Peyer's patch (tissue), 4 donors: ENCODE data around the gene LRTM1.

ENCODE experiments used
- CTCF ChIP-seq, 6 experiments: fragments of 450-650 bp in 4 of 6; fragments of 200-600 bp in 2 of 6; sonication (generic) in 1 of 6; IDR thresholded peaks; one replicate each; pipeline ENCODE4 v1.5.1; 2017 to 2019; ENCODE audit warnings: antibody characterized with exemption in 6 of 6, mild to moderate bottlenecking in 3 of 6, moderate library complexity in 1 of 6
- POLR2A ChIP-seq, 2 donors: fragments of 450-650 bp; IDR thresholded peaks; one replicate each; pipeline ENCODE4 v1.5.1; 2017; ENCODE audit warnings: antibody characterized with exemption in 2 of 2, mild to moderate bottlenecking in 2 of 2, moderate library complexity in 2 of 2

DNA sequence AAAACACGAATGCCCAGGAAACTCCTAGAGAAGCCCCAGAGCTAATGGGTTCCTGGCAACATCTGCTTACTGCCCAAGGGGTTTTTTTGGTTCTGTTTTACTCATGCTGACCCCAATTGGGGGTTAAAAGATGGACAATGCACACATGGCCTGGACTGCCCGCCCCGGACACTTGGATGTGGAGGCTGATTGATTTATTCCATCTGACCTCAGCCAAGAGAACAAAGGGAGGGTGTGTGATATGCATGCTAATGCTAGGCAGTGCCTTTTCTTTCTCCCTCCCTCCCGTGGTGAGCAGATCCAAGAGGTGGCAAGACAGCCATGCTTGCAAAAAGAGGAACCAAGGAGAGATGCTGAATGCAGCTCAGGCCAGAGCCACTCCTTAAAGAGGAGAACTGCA lies 3.3 kb upstream of the LRTM1 start:
- TF ChIP-seq POLR2A (IDR thresholded peaks at IDR 0.05) (no peak), CTCF (IDR thresholded peaks at IDR 0.05) (no peak)
